Kidney capillary endothelial cell (primary cell): ENCODE measurements around the gene TENT5A.
"Not testable (repeated sequence)": the region's sequence is repeated elsewhere in the genome, so short reads cannot be mapped to it uniquely, and the experiment has no call there.

Source experiments
- DNase-seq: peaks from one replicate; pipeline ENCODE4 v3.0.0-alpha.2; 2018; ENCODE audit warnings: low spot score

TENT5A gene

DNA sequence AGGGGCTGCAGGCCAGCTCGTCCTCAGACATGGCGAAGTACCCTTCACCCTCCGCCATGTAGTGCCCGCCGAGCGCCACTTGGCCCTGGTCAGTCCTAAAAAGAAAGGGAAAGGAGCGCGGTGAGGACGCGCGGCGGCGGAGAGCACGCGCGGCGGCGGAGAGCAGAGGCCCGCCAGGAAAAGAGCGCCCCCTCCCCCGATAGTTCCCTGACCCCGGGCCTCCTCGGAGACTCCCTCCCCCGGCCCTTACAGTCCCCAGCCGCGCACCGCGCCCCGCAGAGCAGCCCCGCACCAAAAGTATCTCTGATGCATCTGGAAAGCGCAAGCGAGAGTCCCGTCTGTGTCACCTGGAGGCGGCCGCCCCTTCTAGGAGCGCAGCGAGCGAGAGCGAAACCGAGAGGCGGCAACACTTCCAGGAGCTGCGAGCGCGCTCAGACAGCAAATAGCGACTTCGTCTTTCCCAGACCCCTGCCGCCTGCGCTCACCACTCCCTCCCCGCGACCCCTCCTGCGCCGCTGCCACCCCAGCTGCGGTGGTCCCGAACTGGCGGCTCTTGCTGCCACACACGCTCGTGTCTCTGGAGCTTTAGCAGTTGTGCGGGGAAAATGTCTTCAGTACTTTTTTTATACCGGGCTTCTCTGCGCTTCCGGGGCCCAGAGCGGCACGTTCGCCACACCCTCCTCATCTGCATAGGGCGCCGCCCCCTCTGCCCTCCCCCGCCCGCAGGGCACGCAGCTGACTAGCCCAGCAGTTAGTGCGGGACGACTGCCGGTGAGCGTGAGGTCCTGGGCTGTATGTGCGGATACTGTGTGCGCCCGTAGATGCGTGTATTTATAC lies at the start of gene TENT5A:
TENT5A (minus strand) TSS at position 598 of the 837 bp plus-strand sequence; CDS start at position 58, 540 bp downstream.
- DNase-seq: peak; percentile 44

GRCh38 chr6:81801489-81801888 lies 49.0 kb upstream of the TENT5A start:
- DNase-seq: no peak

DNA sequence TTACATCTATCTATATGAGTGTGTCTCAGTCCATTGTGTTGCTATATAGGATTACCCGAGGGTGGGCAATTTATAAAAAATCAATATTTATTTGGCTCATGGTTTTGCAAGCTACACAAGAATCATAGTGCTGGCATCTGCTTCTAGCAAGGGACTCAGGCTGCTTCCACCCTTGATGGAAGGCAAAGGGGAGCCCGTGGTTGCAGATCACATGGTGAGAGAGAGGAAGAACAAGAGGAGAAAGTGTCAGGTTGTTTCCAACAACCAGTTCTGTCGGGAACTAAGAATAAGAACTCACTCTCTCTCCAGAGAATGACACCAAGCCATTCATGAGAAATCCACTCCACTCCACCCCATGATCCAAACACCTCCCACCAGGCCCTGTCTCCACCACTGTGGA lies 48.2 kb upstream of the TENT5A start:
- no peak for DNase-seq

GRCh38 chr6:81799323-81799722 lies 46.8 kb upstream of the TENT5A start:
- DNase-seq: no peak

- peak; percentile 1 for DNase-seq
Observed at GRCh38 chr6:81797591-81797990, 45.1 kb upstream of the TENT5A start.

DNA sequence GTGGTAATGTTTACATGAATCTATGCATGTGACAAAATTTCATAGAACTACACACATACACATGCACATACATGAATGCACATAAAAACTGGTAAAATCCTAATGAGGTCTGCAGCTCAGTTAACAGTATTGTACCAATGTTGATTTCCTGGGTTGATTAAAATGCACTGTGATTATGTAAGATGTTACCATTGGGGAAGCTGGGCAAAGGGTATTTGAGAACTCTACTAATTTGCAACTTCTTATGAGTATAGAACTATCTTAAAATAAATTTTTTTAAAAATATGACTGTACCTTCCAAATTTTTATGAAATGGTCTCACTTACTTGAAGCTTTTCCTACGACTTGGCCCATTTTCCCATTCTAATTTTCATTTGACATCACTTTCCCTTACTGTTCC lies 43.4 kb upstream of the TENT5A start:
- no peak for DNase-seq

DNA sequence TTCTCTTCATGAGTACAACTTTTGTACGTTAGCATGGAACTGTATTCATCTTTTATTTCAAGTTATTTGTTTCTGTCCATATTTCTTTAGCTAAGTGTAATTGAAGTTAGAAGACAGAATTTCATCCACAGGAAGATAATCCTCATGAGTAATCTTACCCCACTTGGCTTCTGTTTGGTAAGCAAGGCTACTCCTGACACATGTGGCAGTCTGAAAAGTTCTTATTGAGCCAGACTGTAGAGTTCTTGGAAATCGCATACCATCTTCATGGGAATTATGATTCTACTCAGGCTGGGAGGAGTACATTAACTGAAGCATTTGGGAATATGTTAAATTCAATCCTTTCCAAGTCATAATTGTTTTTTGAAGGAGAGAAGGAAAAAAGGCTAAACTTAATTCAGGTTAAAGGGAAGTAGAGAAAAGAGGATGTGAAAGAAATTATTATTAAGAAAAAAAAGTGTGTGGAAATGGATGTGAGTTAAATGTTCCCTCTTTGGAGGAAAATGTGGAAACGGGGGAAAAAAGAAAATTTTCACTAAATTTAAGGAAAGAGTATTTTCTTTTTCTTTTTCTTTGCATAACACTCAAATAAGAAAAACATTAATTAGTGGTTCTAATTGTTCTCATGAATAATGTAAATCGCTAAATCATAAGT lies 41.5 kb upstream of the TENT5A start:
- no peak for DNase-seq

- DNase-seq: no peak
Observed at GRCh38 chr6:81792826-81793225, 40.3 kb upstream of the TENT5A start.

DNA sequence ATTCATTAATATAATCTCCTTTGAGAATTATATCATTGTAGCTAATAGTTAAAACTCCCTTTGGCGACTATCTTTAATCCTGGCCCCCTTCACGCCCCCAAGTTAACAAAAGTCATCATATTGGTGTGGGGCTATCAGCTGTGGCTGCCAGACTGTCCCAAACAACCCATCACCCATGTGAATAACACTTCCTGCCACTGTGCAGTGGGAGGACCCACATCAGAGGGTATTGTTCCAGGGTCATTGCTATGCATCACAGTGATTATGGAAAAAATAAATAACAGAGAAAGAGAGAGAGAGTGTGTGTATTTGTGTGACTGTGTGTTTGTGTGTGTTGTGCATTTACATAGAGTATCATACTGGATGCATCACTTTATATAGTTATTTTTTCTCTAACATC lies 39.3 kb upstream of the TENT5A start:
- peak; percentile 32 for DNase-seq

GRCh38 chr6:81790034-81790433 lies 37.6 kb upstream of the TENT5A start:
- DNase-seq: no peak

DNA sequence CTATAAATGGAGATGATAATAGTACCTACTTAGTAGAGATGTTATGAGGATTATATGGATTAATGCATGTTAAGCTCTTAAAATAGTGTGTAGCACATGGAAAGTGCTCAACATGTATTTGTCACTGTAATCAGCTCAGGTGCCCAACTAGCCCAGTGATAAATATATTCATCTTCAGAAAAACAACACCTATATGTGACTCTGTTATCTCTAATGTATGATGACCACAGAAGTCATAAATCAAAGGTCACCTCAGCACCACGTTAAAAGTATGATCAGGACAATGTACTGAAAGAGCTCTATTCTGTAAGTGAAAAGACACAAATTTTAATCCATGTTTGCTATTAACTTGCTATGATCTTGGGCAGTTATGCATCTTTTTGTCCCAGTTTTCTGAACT lies 36.8 kb upstream of the TENT5A start:
- DNase-seq: no peak

- DNase-seq: no peak
Observed at GRCh38 chr6:81788748-81789147, 36.3 kb upstream of the TENT5A start.

- no peak for DNase-seq
Observed at GRCh38 chr6:81787313-81788068, 35.0 kb upstream of the TENT5A start.

DNA sequence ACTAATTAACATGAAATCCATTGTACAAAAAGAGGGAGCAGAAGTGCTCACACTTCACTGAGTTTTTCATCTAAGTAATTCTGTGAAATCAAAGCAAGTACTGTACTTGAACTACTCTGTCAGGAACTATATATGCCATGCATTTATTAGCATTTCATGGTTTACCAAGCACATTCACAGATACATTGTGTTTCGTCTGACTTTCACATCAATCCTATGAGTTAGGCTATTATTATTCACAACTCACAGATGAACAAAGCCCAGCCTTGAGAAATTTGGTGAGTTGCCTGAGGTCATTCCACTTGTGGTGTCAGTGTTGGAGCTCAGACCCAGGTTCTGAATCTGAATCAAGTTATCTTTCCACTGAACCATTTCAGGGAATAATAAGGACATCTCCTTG lies 33.7 kb upstream of the TENT5A start:
- no peak for DNase-seq

GRCh38 chr6:81785377-81785776 lies 32.9 kb upstream of the TENT5A start:
- DNase-seq: no peak

DNA sequence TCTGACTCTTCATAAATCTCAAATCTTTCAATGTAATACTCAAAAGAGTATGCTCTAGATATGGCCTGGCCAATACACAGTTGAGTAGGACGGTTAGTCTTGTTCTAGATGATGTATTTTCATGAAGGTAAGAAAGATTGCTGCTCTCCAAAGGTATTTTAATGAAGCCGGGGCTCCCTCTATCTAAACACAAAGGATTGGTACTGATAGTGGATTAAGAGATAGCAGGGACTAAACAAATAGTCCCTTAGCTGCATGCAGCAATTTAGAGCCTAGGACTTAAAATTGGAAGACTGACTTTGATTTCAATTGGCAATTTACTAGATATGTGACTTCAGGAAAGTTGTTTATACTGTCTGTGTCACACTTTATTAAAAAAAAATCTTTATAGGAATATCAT lies 31.4 kb upstream of the TENT5A start:
- DNase-seq: no peak

DNA sequence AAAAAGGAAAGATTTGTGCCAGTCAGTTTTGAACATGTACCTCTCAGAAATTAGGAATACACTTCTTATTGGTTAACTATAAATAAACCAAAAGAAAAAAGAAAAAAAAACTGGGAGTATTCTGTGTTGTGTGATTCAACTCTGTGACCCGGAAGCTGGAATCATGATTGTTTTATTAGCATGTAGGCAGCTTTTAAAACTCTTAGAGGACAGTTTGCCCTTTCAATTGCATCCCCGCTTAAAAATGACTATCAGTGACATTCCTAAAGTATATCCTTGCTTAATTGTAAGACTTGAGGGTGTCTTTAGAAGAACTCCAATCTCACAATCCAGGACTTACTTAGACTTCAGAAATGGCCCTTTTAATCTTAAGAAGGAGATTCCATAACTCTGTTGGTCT lies 29.1 kb upstream of the TENT5A start:
- DNase-seq: no peak

GRCh38 chr6:81777586-81778268 lies 25.2 kb upstream of the TENT5A start:
- DNase-seq: no peak

GRCh38 chr6:81776219-81776618 lies 23.7 kb upstream of the TENT5A start:
- DNase-seq: not testable (repeated sequence)

DNA sequence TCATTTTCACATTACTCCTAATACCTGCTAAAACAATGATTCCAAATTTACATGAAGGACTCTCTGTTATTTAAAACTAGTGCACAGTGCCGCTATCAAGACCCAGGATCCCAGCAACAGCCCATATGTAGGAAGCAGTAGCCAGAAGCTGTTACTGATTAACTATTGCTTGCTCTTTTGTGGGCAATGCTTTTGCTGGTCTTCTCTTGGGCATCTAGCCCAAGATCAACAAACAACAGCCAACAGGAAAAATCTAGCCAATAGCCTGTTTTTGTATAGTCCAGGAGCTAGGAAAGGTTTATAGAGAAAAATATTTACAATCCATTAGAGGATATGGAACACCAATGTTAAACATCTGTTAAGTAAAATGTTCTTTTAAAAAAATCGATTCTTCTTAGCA lies 22.1 kb upstream of the TENT5A start:
- no peak for DNase-seq

GRCh38 chr6:81773887-81774286 lies 21.4 kb upstream of the TENT5A start:
- DNase-seq: no peak

GRCh38 chr6:81772741-81773140 lies 20.3 kb upstream of the TENT5A start:
- no peak for DNase-seq
